NCI-H2196 (cell line): ENCODE data around the gene CHGA.
A peak's percentile ranks its signal among the peaks of the same experiment; 100 is the strongest.

ENCODE experiments used
- DNase-seq: peaks from one replicate; lab custom pipeline; 2025; ENCODE audit not compliant: unreplicated experiment; lab: John Stamatoyannopoulos, UW

The CHGA gene

DNA sequence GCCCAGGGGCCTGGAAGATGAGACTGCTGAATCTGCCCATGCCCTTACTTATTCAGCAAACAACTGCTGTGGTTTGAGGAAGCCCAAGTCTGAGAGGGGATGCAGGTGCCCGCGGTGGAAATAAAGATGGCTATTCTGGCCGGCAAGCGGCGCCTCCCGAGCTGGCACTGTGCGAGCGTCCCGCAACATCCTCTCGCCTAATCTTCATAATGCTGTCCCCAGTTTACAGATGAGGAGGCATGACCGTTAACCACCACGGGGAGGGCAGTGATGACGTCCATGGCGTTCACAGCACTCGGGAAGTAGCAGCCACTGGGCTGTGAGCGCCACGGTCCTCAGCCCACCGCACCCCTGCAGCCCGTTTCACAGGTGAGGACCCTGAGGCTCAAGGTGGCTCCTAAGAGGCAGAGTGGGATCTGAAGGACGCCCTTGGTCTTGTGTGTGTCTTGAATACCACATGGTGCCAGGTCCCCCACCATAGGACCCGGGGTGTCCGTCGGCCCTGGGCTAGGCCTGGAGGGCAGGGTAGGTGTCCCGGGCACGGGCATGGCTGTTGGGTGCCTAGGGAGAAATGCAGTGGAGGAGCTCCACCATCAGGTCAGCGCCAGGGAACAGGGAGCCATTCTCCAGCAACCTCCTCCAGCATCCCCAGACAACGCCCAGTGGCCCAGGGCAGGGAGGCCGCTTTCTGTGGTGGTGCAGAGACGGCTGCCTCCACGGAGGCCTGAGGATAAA, 20.2 kb downstream of the CHGA start:
- DNase-seq = no peak

DNA sequence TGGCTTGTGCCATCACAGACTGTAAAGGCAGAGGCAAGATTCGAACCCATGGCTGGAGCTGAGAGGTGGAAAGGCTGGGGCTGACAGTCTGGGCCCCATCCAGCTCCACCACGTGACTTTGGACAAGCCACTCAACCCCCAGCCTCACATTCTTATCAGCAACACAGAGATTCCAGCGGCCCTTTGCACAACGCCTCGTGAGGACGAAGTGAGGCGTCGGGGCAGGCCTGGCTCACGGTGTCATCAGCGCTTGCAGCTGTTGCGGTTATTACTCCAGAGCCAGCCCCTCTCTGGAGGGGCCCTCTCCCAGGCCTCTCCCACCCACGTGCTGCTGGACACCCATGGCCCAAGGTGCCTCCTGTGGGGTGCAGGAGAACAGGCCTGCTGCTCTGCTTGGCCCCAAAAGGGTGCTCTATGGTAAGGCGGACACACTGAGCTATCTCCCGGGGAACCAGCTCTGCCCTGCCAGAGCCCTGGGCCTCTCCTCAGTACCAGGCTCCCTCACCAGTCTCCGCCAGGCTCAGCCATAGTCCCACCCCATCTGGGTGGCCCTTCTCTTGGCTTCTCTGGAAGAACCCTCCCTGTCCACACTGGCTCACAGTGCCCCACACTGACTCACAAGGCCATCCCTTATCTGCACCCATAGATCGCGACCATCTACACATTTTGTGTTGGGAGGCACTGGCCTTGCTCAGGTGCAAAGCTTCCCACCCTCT, 21.1 kb downstream of the CHGA start:
- DNase-seq = no peak

DNA sequence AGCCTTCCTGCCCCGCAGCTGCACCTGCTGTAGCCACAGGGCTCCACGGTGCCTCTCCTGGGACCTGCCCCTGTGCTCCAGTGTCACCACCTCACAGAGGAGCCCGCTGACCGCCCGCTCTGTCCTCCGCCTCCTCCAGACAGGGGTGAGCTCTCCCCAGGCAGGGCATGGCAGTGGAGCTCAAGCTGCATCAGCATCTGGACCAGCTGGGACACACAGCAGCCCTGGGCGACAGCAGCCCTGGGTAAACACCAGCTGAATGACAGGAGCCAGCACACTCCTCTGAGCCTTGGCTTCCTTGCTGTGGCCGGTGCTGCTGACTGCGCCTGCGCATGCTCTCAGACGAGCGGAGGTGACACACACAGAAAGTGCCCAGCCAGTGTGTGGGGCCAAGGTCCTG, 22.0 kb downstream of the CHGA start:
- DNase-seq = no peak

DNA sequence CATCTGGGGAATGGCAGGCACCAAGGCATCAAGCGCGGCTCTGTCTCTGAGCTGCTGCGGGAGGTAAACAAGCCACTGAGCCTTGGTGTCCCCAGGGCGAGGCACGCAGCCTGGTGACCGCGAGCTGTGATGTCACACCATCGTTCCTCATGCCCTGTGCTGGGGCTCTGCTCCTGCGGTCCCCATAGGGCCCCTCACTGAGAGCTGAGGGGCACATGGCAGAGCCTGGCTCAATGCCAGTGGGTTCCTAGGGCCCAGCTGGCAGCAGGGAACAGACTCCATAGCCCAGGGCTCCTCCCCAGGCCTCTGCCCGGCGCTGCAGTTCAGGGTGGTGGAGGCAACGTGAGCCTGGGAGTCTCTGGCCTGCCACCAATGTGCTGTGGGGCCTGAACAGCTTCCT, 22.6 kb downstream of the CHGA start:
- no peak for DNase-seq

DNA sequence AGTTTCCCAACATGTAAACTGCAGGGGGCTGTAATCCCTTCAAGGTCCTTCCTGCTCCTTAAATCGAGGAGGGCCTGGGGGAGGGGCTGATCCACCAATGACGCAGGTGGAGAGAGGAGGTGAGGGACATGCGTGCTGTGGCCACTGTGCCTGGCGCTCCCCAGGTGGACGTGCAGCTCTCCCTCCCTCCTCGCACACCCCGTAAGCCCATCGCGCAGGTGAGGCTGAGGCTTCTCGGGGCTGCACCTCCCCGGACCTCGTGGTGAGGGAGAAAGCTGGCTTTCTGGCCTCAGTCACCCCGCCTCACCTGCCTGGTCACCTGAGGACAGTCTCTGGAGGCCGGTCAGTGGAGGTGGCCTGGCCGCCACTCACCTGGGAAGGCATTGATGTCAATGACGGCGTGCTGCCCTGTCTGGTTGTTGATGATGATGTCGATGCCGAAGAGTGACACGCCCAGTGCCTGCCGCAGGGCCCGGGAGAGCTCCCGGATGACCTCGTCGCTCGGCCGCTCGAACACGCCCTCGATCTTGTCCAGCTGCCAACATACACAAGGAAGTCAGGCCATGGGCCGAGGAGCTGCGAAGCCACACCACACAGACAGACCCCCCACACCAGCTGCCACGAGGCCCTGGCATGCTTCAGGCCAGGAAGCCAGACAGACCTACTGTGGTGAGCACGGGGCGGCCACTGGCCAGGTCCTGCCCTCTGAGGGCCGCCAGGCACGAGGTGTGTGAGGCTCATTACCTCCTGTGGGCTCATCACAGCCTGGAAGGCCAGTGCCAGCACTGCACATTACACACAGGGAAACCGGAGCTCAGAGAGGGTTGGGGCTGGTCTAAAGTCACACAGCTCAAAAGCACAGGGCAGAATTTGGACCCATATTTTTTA, 23.3 kb downstream of the CHGA start:
- peak; percentile 86 for DNase-seq

DNA sequence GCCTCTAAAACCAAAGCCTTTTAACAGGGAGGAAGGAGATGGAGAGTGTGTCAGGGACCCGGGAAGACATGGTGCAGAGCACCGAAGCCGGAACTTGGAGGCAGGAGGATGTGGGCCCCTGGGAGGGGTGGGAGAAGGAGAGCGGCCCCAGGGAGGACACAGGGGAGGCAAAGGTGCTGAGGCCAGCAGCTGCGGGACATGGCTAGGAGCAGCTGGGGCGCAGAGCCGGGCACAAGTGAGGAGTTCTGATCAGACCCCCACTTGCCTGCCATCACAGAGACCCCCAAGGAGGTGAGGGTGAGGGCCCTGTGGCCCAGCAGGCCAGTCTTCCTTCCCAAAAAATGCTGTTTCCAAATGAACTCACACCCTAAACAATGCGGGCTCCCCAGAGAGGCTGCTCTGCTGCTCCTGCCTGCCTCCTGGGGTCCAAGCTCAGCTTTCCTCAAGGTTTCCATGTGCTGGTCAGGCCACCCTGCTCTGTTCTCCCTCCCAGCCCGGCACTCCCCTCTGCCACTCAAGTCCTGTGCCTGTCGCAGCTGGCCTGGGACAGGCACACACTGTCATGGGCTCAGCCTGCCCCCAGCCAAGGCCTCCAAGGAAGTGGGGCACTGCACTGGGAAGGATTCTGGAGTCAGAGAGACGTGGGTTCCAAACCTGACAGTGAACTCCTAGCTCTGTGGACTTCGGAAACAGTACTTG, 24.0 kb downstream of the CHGA start:
- DNase-seq = no peak

DNA sequence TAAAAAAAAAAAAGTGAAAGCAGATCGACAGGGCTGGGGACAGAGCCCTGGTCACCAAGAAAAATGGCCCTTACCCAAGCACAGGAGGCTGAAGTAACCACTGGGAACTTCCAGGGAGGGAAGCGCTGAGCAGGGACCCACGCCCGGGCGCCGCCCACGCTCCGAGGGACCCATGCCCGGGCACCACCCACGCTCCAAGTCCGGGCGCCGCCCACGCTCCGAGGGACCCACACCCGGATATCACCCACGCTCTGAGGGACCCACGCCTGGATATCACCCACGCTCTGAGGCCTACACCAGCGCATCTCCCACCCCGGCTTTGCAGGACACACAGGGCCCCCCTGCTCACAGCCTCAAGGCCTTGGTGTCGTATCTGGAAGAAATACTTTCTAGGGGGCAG, 25.7 kb downstream of the CHGA start:
- DNase-seq = no peak

DNA sequence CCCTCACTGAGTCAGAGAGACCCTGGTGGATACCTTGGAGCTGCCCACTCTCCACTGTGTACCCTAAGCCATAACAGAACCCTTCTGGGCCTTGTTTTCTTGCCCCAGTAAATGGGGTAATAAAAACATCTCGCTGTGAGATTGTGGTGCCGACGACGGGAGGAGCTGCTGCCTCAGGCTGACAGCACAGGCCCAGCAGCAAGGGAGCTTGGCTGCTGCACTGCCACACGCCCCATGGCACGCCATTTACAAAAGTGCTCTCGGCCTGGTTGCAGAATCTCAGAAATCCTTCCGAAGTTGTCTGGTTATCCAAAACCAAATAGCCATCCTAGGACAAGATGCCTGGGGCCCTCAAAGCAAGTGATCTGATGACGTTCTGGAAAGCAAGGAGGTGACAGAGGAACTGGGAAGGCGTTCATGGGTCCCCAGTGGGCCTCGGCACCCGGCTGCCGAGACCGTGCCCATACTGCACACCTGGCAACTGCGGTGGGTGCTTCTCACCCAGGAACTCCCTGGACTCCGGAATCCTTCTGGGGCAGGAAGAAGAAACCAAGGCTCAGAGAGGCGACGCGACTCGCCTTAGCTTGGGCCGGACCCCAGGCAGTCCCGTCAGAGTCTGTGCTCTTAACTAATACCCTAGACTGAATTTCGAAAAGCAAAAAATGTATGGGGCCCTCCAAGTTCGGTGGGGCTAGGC, 26.7 kb downstream of the CHGA start:
- DNase-seq = no peak

DNA sequence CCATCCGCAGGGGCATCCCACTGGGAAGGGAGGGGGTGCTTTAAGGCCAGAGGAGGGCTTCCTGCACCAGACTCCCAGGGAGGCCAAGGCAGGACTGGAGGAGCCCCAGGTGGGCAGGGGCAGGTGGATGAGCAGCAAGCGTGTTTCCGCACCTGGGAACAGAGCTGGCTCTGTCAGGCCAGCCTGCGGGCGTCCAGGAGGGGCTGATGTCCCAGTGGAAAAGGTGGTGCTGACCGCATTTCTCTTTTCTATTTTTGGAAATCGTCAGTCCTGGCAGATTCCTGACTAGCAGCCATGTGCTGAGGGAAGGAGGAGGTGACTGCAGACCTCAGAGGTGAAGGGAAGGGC, 27.2 kb downstream of the CHGA start:
- DNase-seq = no peak

DNA sequence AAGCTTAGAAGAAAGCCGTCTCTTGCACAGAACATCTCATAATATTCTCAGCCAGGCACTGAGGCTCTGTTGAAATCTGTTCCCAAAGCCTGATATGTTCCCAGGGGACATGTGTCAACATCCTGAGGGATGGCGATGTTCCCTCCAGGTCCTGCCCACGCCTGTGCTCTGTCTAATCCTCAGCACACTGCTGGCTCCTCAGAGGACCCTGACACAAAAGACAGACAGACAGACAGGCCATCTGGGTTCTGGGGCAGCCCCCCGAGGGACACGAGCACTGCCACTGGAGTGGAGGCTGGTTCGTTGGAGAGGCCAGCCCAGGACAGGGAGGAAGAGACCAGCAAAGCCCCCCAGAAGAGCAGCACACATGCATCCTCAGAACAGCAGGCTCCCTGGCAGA, 27.8 kb downstream of the CHGA start:
- DNase-seq = no peak

DNA sequence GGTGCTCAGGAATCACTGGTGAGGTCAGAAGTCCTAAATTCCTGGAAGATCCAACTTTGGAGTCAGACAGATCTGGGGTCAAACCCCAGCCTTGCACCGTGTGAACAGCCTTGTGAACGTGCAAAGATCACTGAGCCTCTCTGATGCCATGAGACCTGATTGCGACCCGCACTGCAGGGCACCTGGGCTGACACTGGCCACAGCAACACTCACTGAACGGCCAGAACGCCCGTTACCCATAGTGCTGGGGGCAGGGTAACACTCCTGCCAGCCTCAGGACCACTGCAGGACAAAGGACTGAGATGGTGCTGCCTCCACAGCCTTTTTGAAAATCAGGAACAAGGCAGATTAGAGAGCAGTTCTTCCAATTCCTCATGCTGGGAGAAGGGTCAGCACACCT, 28.3 kb downstream of the CHGA start:
- no peak for DNase-seq

DNA sequence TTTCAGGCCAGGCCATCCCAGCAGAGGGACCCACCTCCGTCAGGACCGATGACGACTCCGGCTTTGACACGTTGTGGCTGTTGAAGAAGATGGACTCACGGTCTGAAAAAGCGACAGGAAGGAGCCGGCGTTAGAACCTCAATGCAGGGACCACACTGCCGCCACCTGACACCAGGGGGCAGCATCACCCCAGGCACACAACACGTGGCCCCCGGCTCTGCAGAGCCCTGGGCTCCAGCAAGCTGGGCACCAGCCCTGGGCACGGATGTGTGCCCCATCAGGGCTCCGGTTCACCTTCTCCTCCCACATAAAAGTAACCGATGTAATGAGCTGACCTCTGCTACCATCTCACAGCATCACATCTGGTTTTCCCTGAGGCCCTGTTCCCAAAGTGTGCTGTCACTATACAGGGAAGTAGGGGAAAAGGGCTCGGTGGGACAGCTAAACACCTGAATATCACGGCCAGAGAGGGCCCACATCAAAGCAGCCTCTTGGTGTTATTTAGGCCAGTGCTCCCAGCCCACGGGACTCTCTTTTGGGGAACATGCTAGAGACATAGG, 29.0 kb downstream of the CHGA start:
- peak; percentile 30 for DNase-seq

DNA sequence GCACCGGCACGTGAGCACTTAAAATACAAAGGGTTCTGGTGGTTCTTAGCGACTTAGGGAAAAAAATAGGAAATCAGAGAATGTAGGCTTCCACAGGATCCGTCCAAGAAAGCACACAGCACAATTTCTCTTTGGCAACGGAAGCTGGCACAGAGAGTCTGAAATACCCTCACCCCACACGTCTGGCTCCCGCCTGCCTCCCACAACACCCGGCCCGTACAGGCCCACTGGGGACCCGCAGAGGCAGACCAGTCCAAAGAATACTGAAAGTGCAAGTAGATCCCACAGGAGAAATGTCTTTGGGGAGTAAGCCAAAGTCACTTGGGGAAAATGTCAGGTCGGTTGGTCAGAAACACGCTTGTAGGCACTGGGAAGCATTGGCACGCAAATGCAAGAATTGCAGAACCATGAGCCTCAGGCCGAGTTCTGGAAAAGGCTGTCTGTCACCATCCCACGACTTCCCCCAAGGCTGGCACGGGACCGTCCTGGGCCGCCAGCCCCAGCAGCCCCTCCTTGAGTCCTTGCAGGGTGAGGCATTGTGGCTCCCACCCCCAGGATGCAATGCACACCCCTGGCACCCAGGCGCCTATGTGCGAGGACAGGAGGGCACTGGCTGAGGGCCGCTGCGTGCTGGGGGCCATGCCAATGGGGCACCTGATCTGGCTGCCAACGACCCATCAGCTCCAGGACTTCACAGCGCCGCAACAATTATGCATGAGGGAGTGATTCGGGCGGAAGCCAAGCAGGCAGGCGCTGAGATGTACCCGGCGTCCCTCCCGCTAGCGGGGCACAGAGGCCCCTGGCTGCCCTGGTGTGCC, 29.7 kb downstream of the CHGA start:
- DNase-seq = no peak

DNA sequence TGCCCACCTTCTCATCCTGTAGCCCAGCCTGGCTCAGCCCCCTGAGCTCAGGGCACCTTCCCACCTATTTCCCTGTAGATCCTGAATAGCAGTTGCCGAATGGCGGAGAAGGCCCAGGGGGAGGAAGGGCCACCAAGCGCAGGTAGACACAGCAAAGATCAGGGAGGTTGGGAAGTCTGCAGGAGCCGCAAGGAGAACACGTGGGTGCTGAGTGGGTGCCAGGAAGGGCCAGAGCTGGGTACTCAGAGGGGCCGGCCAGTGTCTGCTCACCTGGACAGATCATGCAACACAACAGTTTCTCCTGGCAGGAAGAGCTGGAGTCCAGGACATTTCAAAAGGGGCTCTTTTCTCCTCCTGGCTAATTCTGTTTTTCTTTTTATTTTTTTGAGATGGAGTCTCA, 30.6 kb downstream of the CHGA start:
- no peak for DNase-seq

DNA sequence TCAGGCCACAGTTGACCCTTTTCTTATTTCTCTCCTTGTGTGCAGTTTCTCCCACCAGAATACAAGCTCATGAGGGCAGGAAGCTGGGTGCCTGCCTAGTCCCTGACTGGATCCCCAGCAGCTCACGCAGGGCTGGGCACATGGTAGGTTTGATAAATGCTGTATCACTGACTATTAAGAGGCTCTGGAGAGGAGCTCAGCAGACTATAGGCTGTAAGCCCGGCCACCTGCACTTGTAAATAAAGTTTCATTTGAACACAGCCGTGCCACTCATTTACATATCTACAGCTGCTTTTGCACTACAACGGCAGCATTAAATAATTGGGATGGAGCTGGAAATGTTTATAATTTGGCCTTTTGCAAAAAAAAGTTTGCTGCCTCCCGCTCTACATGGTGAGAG, 32.0 kb downstream of the CHGA start:
- DNase-seq = no peak

DNA sequence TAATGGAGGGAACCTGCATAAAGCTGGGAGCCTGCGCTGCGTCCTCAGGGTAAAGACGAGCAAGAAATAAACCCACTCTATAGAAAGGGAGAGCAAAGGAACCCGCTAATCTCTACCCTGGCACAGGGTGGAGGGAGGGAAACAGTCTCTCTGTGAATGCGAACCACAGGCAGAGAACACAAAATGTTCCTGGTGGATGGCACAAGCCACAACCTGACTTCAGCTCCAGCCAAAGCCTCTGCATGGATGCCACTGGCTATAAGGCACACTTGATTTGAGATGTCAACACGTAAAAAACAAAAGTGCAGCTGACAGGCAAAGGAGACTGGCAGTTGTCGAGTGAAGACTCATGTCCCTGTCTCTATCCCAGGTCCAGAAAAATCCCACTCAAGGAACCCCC, 32.4 kb downstream of the CHGA start:
- DNase-seq = no peak

DNA sequence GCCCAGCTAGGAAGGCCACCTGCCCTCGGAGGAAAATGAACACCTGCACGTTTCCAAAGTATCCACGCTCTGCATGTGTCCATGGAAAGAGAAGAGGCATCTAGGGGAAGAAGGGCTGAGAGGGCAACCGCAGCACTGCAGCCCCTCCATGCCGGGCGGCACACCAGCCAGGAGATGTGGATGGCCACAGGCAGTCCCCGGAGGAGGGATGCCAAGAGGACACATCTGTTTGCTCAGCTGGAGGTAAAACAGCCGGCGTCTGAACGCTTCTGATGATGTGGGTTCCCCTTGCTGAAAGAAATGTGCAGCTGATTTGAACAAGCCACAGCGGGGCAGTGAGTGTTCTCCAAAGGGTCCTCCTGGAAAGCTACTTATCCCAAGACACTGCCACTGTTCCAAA, 34.0 kb downstream of the CHGA start:
- no peak for DNase-seq

DNA sequence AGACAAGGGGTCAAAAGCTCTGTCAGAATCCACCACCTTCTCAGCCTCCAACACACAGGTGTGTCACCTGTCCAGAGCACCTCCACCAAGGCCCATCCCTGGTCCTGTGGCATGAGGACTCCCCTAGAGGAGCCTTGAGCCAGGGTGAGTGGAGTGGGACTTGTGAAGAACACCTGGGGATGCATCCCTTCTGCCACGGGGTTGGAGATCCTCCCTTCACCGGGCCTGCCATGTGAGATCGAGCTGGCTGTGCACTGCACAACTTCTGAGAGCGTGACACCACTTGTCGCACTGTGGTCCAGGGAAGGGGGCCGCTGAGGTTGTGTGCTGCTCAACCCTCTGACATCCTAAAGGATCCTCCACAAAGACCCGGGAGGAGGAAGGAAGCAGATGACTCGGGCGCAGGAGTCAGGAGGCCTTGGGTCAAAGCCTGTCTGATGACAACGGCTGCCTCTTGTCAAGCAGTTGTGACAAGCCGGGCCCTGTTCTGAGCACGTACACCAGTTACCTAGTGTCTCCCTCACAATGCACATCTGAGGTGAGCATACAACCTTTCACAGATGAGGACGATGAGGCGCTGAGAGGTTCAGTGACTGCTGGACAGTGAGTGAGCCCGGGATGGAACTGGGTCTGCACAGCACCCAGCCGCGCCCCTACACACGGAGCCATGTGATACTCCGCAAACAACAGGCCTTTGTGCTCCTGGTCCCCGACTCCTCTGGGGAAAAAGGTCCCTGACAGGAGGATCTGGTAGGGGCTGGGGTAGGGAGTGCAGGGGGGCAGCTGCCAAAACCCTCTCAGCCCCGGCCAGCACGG, 35.6 kb downstream of the CHGA start:
- DNase-seq = no peak

DNA sequence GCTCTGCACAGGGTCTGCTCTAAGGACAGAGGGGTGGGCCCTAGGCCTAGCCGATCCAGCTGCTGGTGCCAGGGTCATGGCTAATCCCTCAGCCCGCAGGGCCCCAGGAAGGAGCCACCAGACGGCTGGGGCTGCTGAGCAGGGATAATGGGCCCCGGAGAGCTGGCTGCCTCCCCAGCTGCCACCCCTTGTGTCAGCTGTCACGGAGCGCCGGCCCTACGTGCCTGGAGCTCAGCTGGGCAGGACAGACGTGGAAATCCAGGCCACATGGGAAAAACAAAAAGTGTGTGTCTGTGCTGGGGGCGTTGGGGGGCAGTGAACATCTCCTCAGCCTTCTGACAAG, 36.2 kb downstream of the CHGA start:
- DNase-seq = no peak
